Stimulated activated CD8-positive, alpha-beta memory T cell treated with anti-CD3 and anti-CD28 coated beads, Interleukin-12 subunit alpha, Interleukin-12 subunit beta, amount 100 ng/mL, for 1 hour (primary cell): Measurements from ENCODE around the gene INPP5A.

ENCODE experiments used
- DNase-seq: peaks from one replicate; pipeline ENCODE4 v3.0.0-alpha.2; 2020; ENCODE audit warnings: low read depth

The INPP5A gene

DNA sequence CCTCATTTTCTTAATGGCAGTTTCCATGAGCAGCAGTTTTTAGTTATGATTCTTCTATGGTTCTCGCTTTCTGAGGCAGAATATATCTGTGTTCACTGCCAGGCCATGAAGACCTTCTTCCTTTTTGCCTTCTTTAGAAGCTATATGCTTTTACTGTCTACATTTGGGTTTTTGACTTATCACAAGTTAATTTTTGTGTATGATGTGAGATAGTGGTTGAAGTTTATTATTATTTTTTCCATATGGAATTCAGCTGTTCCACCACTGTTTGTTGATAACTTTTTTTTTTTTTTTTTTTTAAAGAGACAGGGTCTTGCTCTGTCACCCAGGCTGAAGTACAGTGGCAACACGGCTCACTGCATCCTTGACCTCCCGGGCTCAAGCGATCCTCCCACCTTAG lies 44.5 kb downstream of the INPP5A start:
- no peak for DNase-seq

- DNase-seq: no peak
These were observed 45.2 kb downstream of the INPP5A start for GRCh38 chr10:132582771-132583170.

- no peak for DNase-seq
These were observed 45.9 kb downstream of the INPP5A start for GRCh38 chr10:132583456-132583855.

DNA sequence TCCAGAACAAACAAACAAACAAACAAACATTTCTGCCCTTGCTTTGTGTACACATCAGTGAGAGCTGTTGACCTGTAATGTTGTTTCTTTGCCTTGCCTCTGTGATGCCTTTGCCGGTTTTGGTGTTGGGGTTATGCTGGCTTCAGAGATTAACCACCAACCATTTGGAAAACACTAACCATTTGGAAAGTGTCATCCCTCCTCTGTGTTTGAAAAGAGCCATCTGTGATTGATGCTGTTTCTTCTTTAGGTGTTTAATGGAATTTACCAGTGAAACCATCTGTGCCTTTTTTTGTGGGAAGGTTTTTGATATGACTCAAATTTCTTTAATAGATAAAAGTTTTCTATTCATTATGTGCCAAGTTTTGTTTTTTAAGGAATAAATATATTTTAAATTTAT lies 46.5 kb downstream of the INPP5A start:
- DNase-seq: no peak

- DNase-seq: no peak
These were observed 48.4 kb downstream of the INPP5A start for GRCh38 chr10:132585732-132586722.

GRCh38 chr10:132586739-132587138 lies 49.2 kb downstream of the INPP5A start:
- no peak for DNase-seq

DNA sequence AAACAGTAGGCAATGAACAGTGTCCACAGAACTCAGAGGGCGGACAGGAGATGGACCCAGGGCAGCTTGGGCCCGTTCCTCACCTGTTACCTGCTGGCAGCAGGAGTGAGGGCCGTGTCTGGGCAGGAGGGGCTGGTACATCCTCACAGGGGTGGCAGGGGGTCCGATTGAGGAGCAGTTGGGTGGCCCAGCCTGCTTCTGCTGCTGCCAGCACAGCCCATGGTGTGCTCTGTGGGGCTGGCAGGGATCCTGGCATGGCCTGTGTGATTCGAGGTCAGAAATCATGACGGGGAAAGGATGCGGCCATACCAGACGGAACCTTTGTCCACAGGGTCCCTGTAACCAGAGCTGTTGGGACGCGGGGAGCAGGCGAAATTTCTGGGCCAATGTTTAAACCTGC lies 49.6 kb downstream of the INPP5A start:
- DNase-seq: no peak

- DNase-seq: no peak
These were observed 50.9 kb downstream of the INPP5A start for GRCh38 chr10:132588301-132589013.

GRCh38 chr10:132589015-132589414 lies 51.4 kb downstream of the INPP5A start:
- no peak for DNase-seq

GRCh38 chr10:132589681-132590080 lies 52.1 kb downstream of the INPP5A start:
- DNase-seq: no peak

DNA sequence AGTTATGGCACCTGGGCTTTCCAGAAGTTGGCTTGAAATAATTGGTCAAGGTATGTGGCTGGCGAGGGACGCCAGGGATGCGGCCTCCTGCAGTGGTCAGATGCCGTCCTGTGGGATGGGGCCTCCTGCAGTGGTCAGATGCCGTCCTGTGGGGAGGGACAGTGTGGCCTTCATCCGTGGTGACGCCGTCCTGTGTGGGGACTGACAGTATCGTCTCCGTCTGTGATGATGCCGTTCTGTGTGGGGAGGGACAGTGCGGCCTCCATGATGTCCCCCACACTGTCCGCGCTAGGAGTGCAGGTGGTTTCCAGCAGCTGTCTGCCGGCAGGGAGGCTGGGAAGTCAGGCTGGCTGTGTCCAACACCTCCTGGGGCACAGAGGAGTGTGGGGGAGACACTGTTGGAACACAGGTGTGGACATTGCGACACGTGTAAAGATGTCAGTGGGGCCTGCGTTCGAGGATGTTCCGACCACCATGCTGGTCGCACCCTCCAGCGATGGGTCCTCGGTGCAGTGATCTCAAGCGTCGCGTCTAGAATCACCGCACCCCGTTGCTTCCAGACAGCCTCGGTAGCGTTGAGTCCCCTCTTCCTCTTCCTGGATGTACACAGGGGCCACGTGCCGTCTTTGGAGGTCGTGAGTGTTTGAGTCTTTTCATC lies 52.6 kb downstream of the INPP5A start:
- no peak for DNase-seq

- DNase-seq: no peak
These were observed 53.1 kb downstream of the INPP5A start for GRCh38 chr10:132590752-132591121.

DNA sequence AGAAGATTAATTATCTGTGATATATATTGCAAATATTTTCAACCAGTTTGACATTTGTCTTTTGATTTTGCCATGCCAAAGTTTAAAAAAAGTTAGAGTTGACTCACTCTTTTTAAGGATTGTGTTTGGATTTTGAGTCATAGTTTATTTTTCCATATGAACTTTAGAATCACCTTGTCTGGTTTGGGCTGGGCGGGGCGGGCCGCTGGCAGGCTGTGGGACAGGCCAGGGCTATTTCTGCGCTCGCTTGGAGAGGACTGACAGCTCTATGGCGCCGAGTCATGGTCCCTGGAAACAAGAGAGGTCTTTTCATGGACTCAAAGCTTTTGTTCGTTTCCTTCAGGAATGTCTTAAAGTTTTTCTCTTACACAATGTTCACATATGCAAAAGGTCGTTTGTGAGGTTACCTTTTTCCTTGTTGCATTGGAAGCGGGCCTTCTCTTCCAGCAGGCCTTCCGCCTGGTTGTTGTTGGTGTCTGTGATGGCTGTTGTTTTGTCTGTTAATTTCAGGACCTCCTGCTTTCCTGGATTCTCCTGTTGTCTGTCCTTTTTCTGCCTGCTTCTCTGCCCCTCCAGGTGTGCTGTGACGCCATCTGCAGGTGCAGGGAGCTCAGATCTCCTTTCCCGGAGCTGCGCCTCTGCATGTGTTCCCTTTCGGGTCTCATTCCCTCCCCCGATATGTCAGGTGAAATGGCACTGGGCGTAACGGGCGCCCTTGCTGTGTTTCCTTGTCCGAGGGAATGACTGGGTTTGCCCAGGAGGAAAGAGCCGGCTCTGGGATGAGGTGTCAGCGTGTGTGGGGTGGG lies 53.8 kb downstream of the INPP5A start:
- no peak for DNase-seq

GRCh38 chr10:132592790-132593383 lies 55.3 kb downstream of the INPP5A start:
- DNase-seq: no peak

DNA sequence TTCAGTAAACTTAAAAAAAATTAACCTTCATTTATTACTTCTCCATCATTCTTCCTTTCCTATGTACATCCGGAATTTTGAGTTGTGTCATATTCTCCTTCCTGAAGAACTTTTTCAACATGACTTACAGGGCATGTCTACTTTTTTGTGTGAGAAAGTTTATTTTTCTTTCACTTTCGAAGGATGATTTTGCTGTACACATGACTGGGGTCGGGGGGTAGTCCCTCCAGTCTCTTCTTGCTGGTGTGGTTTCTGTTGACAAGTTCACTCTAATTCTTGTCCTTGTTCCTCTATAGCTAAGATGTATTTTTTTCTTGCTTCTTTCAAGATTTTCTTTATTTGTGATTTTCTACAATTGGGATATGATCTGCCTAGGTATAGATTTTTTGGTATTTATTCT lies 55.8 kb downstream of the INPP5A start:
- DNase-seq: no peak

GRCh38 chr10:132593900-132594876 lies 56.6 kb downstream of the INPP5A start:
- no peak for DNase-seq

DNA sequence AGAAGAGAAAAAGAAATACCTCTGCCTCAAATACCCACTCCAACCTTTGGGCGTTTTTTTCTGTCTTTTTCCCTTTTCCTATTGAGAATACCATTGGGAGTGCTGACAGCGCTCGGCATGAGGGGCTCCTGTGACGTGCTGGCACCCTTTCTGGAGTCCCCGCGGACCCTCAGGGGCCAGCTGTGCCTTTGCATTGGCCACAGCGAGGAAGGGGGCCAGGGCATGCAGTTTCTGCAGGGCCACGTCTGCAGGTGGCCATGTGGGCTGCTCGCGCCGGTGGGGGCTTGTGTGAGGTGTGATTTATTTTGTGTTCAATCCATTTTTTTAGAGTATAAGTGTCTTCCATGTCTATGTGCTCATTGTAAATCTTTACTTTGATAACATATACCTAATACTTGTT lies 57.4 kb downstream of the INPP5A start:
- no peak for DNase-seq

DNA sequence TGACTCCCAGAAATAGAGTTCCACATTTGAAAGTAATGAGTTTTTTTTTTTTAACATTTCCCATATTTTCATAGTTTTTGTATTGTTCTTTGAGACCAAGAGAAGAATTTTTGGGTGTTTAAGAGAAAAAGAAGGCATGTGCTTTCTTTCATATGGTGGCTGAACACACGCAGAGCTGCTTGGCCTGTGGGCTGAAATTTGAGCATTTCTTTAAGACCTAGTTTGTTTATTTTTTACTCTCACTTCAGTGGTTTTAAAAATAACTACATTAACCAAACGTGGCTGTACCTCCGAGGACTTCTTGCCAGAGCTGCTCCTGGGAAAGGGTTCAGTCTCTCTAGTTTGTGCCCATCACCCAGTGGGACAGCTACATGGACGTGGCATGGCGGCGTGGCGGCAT lies 58.3 kb downstream of the INPP5A start:
- no peak for DNase-seq

- DNase-seq: no peak
These were observed 59.2 kb downstream of the INPP5A start for GRCh38 chr10:132596742-132597279.

DNA sequence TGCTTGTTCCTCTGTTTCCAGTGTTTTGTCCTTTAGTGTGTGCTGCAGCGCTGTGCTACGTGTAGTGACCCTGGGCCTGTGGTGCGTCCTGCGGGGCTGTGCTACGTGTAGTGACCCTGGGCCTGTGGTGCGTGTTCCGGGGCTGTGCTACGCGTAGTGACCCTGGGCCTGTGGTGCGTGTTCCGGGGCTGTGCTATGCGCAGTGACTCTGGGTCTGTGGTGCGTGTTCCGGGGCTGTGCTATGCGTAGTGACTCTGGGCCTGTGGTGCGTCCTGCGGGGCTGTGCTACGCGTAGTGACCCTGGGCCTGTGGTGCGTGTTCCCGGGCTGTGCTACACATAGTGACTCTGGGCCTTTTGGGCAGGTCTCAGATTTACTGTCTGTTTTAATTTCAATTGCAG lies 60.1 kb downstream of the INPP5A start:
- DNase-seq: no peak
